MM.1S (cell line): ENCODE measurements around the gene ENTPD6.

Experiments
- EZH2 ChIP-seq: fragments of 300-600 bp; sonication (generic); optimal IDR thresholded peaks from 2 replicates; pipeline ENCODE3; 2017; ENCODE audit warnings: low read depth, mild to moderate bottlenecking, antibody characterized with exemption, low read length, mixed read lengths
- TF ChIP-seq, protein P1 (sequence below): fragments of 300-600 bp; sonication (generic); IDR thresholded peaks from 2 replicates; pipeline ENCODE4 v1.5.1; 2016; ENCODE audit warnings: antibody characterized with exemption, low read length, mixed read lengths

DNA sequence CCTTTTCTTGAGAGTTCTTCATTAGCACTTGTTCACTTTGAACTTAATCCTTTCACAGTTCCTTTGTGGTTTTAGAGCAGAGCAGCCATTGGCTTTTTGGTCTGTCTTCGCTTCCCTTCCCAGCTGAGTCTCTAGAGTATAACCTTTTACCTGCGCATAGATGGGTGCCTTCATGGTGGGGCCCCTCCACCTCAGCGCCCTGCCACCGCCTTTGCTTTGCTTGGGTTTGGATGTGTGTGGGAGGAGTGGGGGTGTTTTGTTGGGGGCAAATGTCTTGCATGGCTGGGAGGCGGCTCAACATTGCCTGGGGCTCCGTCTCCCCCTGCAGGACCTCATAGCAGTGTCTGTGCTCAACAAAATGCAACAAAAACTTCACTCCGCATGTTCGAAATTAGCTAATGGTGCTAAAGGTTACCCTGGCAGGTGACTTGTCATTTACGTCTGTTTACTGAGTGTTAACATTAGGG, 64.3 kb downstream of the ENTPD6 start:
- TF ChIP-seq, protein P1, sequence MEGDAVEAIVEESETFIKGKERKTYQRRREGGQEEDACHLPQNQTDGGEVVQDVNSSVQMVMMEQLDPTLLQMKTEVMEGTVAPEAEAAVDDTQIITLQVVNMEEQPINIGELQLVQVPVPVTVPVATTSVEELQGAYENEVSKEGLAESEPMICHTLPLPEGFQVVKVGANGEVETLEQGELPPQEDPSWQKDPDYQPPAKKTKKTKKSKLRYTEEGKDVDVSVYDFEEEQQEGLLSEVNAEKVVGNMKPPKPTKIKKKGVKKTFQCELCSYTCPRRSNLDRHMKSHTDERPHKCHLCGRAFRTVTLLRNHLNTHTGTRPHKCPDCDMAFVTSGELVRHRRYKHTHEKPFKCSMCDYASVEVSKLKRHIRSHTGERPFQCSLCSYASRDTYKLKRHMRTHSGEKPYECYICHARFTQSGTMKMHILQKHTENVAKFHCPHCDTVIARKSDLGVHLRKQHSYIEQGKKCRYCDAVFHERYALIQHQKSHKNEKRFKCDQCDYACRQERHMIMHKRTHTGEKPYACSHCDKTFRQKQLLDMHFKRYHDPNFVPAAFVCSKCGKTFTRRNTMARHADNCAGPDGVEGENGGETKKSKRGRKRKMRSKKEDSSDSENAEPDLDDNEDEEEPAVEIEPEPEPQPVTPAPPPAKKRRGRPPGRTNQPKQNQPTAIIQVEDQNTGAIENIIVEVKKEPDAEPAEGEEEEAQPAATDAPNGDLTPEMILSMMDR = no peak
- no peak for TF ChIP-seq EZH2
